Nephron (organoid): ENCODE data around the gene GPR141.

Source experiments
- H3K27ac Mint-ChIP-seq, 3 experiments: 2 replicates each; pipeline ENCODE4 v1.8.0; 2020; ENCODE audit warnings: mixed read lengths in 3 of 3, mild to moderate bottlenecking in 2 of 3, moderate library complexity in 1 of 3
- H3K27me3 Mint-ChIP-seq: 2 replicates; pipeline ENCODE4 v1.8.0; 2021; ENCODE audit warnings: low read depth, mild to moderate bottlenecking, moderate library complexity, mixed read lengths
- H3K36me3 Mint-ChIP-seq: 2 replicates; pipeline ENCODE4 v1.8.0; 2020; ENCODE audit warnings: low read depth, mixed read lengths
- H3K4me1 Mint-ChIP-seq: 2 replicates; pipeline ENCODE4 v1.8.0; 2020; ENCODE audit warnings: mixed read lengths
- H3K4me3 Mint-ChIP-seq, 3 experiments: 2 replicates each; pipeline ENCODE4 v1.8.0; 2020; ENCODE audit warnings: mild to moderate bottlenecking in 3 of 3, mixed read lengths in 3 of 3, moderate library complexity in 2 of 3
- H3K9me3 Mint-ChIP-seq: 2 replicates; pipeline ENCODE4 v1.8.0; 2020; ENCODE audit warnings: mixed read lengths
- CTCF ChIP-seq, 3 experiments: fragments of 200-600 bp; sonication (generic); IDR thresholded peaks; one replicate each; pipeline ENCODE4 v1.5.0; 2021; ENCODE audit warnings: antibody characterized with exemption in 3 of 3; ENCODE audit not compliant: unreplicated experiment in 3 of 3

Gene GPR141

GRCh38 chr7:37714606-37715005, 31.0 kb downstream of the GPR141 start:
- TF ChIP-seq CTCF (IDR thresholded peaks at IDR 0.05; ENCODE audit: unreplicated experiment in 3 of 3): no peak
- no peaks in the 10 kb centered on the region for H3K9me3 Mint-ChIP-seq
- H3K27me3 Mint-ChIP-seq: peaks cover 6% of the 10 kb centered on the region
- H3K4me1 Mint-ChIP-seq: no peaks in the 10 kb centered on the region
- no peak overlapping the region for H3K4me3 Mint-ChIP-seq
- H3K27ac Mint-ChIP-seq: no peak overlapping the region
- H3K36me3 Mint-ChIP-seq: no peaks in the 10 kb centered on the region

GRCh38 chr7:37718585-37718984, 35.0 kb downstream of the GPR141 start:
- Mint-ChIP-seq H3K4me3 (no peak overlapping the region), H3K9me3 (no peaks in the 10 kb centered on the region), H3K36me3 (no peaks in the 10 kb centered on the region), H3K4me1 (no peaks in the 10 kb centered on the region), H3K27me3 (no peaks in the 10 kb centered on the region), H3K27ac (no peak overlapping the region)
- TF ChIP-seq CTCF (IDR thresholded peaks at IDR 0.05; ENCODE audit: unreplicated experiment in 3 of 3): no peak

GRCh38 chr7:37719077-37719476, 35.5 kb downstream of the GPR141 start:
- TF ChIP-seq CTCF (IDR thresholded peaks at IDR 0.05; ENCODE audit: unreplicated experiment in 3 of 3): no peak
- Mint-ChIP-seq H3K27ac (no peak overlapping the region), H3K36me3 (no peaks in the 10 kb centered on the region), H3K9me3 (no peaks in the 10 kb centered on the region), H3K4me3 (no peak overlapping the region), H3K4me1 (no peaks in the 10 kb centered on the region), H3K27me3 (no peaks in the 10 kb centered on the region)

GRCh38 chr7:37724732-37725131, 41.2 kb downstream of the GPR141 start:
- Mint-ChIP-seq H3K9me3 (no peaks in the 10 kb centered on the region), H3K27ac (no peak overlapping the region), H3K27me3 (no peaks in the 10 kb centered on the region), H3K36me3 (no peaks in the 10 kb centered on the region), H3K4me3 (no peak overlapping the region), H3K4me1 (no peaks in the 10 kb centered on the region)
- TF ChIP-seq CTCF (IDR thresholded peaks at IDR 0.05; ENCODE audit: unreplicated experiment in 3 of 3): no peak

GRCh38 chr7:37726016-37726415, 42.5 kb downstream of the GPR141 start:
- Mint-ChIP-seq H3K4me3 (no peak overlapping the region), H3K4me1 (no peaks in the 10 kb centered on the region), H3K27ac (no peak overlapping the region), H3K9me3 (no peaks in the 10 kb centered on the region), H3K27me3 (no peaks in the 10 kb centered on the region), H3K36me3 (no peaks in the 10 kb centered on the region)
- TF ChIP-seq CTCF (IDR thresholded peaks at IDR 0.05; ENCODE audit: unreplicated experiment in 3 of 3): no peak

- Mint-ChIP-seq H3K36me3 (no peaks in the 10 kb centered on the region), H3K4me3 (no peak overlapping the region), H3K4me1 (peaks cover 5% of the 10 kb centered on the region), H3K9me3 (no peaks in the 10 kb centered on the region), H3K27ac (no peak overlapping the region), H3K27me3 (no peaks in the 10 kb centered on the region)
- TF ChIP-seq CTCF (IDR thresholded peaks at IDR 0.05; ENCODE audit: unreplicated experiment in 3 of 3): no peak
These were observed 45.2 kb downstream of the GPR141 start for GRCh38 chr7:37728747-37729146.
